Measurements from ENCODE around the gene TAP2. TPM values are rescaled to one million over a fixed set of nuclear protein-coding genes. Genes with fewer than 3 reads are reported as not detected.

The TAP2 gene
- total and polyA plus RNA-seq, 2 experiments from 2014 or later: 2.1 to 2.6 TPM

DNA sequence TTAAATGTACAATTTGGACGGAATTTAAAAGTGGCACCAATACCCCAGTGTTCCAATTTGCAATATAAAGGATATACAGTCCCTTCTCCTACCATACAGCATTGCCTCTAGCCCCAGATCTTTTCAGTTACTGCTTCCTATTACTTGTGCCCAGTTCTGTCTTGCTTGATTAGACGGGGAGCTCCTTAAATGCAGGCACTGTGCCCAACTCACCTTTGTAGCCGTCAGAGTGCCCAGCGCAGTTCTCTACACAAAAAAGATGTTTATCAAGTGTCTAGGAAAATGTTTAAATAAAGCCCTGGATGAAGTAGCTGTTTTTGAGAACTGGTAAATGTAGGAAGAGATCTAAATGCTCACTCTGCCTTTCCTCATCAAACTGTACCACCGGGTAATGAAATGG, 7.6 kb downstream of the TAP2 start:
- TF ChIP-seq, protein P1, sequence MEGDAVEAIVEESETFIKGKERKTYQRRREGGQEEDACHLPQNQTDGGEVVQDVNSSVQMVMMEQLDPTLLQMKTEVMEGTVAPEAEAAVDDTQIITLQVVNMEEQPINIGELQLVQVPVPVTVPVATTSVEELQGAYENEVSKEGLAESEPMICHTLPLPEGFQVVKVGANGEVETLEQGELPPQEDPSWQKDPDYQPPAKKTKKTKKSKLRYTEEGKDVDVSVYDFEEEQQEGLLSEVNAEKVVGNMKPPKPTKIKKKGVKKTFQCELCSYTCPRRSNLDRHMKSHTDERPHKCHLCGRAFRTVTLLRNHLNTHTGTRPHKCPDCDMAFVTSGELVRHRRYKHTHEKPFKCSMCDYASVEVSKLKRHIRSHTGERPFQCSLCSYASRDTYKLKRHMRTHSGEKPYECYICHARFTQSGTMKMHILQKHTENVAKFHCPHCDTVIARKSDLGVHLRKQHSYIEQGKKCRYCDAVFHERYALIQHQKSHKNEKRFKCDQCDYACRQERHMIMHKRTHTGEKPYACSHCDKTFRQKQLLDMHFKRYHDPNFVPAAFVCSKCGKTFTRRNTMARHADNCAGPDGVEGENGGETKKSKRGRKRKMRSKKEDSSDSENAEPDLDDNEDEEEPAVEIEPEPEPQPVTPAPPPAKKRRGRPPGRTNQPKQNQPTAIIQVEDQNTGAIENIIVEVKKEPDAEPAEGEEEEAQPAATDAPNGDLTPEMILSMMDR (IDR thresholded peaks at IDR 0.05; ENCODE audit: low read depth, low read length): no peak
- H3K36me3 ChIP-seq: no peaks in the 10 kb centered on the region
- H3K27me3 ChIP-seq: peaks cover 19% of the 10 kb centered on the region
- DNase-seq (ENCODE audit: low read depth in 1 of 2, low spot score in 1 of 2): no peak
- no peaks in the 10 kb centered on the region for H3K4me1 ChIP-seq (ENCODE audit: low read depth)
- H3K27ac ChIP-seq: no peak overlapping the region
- no peaks in the 10 kb centered on the region for H3K9me3 ChIP-seq (ENCODE audit: low read depth)
- no peak overlapping the region for H3K4me3 ChIP-seq

- Histone ChIP-seq H3K4me1 (ENCODE audit: low read depth) (no peaks in the 10 kb centered on the region), H3K36me3 (no peaks in the 10 kb centered on the region), H3K9me3 (ENCODE audit: low read depth) (no peaks in the 10 kb centered on the region), H3K27me3 (peaks cover 16% of the 10 kb centered on the region), H3K27ac (no peak overlapping the region), H3K4me3 (no peak overlapping the region)
- TF ChIP-seq, protein P1 (IDR thresholded peaks at IDR 0.05; ENCODE audit: low read depth, low read length): no peak
- DNase-seq (ENCODE audit: low read depth in 1 of 2, low spot score in 1 of 2): no peak
Measured at GRCh38 chr6:32830017-32830416, 8.5 kb downstream of the TAP2 start.

GRCh38 chr6:32829495-32829894, 9.0 kb downstream of the TAP2 start:
- H3K27me3 ChIP-seq: peaks cover 14% of the 10 kb centered on the region
- no peak for DNase-seq (ENCODE audit: low read depth in 1 of 2, low spot score in 1 of 2)

DNA sequence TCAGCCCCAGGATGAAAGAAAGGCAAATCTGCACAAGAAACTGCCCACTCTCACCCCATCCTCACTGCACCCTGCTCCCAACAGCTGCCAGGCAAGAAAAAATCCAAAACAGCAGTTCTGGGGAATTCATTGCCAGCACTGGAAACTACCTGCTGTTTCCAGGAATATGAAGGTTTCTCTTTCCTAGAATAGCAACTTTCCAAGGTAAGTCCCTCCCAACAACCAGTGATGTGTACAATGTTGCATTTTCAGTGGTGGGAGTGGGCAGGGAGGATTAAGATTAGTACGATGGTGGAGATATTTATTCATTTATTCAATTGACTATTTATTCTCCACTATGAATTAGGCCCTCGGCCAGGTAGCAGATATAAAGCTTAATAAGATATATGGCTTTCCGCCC, 11.5 kb downstream of the TAP2 start:
- Histone ChIP-seq H3K36me3 (no peaks in the 10 kb centered on the region), H3K27me3 (peaks cover 14% of the 10 kb centered on the region)

More at GRCh38 chr6:32829495-32829894, 9.0 kb downstream of the TAP2 start:
- Histone ChIP-seq H3K27ac (no peak overlapping the region), H3K9me3 (ENCODE audit: low read depth) (no peaks in the 10 kb centered on the region), H3K4me3 (no peak overlapping the region), H3K4me1 (ENCODE audit: low read depth) (no peaks in the 10 kb centered on the region), H3K36me3 (no peaks in the 10 kb centered on the region)
- TF ChIP-seq, protein P1 (IDR thresholded peaks at IDR 0.05; ENCODE audit: low read depth, low read length): no peak

DNA sequence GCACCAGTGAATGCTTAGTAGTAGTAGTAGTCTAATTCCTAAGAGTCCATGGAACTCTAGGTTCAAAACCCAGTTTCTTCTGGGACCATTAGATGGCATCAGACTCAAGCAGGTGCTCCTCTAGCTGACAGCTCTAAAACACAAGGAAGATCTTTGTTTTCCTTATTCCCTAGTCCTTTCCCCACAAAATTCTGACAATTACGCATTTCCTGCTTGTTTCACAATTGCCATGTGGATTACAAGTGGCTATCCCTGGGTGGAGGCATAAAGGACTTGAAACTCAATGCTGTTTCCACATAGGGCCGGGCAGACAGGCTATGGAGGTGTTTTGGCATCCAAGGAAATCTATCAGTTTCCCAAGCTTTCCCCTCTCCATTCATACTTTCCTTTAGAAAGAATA, 12.6 kb downstream of the TAP2 start:
- Histone ChIP-seq H3K27me3 (peaks cover 14% of the 10 kb centered on the region), H3K4me3 (no peak overlapping the region), H3K9me3 (ENCODE audit: low read depth) (no peaks in the 10 kb centered on the region), H3K27ac (no peak overlapping the region), H3K36me3 (no peaks in the 10 kb centered on the region), H3K4me1 (ENCODE audit: low read depth) (no peaks in the 10 kb centered on the region)
- TF ChIP-seq, protein P1 (IDR thresholded peaks at IDR 0.05; ENCODE audit: low read depth, low read length): peak; percentile 37
- DNase-seq (ENCODE audit: low read depth in 1 of 2, low spot score in 1 of 2): peak; percentile 22 to 81

More for the DNA sequence above, 11.5 kb downstream of the TAP2 start:
- Histone ChIP-seq H3K4me1 (ENCODE audit: low read depth) (no peaks in the 10 kb centered on the region), H3K4me3 (no peak overlapping the region), H3K27ac (no peak overlapping the region), H3K9me3 (ENCODE audit: low read depth) (no peaks in the 10 kb centered on the region)
- TF ChIP-seq, protein P1 (IDR thresholded peaks at IDR 0.05; ENCODE audit: low read depth, low read length): no peak
- no peak for DNase-seq (ENCODE audit: low read depth in 1 of 2, low spot score in 1 of 2)

- H3K4me1 ChIP-seq (ENCODE audit: low read depth): no peaks in the 10 kb centered on the region
- no peak overlapping the region for H3K4me3 ChIP-seq
- TF ChIP-seq, protein P1 (IDR thresholded peaks at IDR 0.05; ENCODE audit: low read depth, low read length): no peak
- H3K36me3 ChIP-seq: no peaks in the 10 kb centered on the region
- no peaks in the 10 kb centered on the region for H3K27me3 ChIP-seq
- DNase-seq (ENCODE audit: low read depth in 1 of 2, low spot score in 1 of 2): peak in 1 of 2 donors; percentile 56
- H3K27ac ChIP-seq: no peak overlapping the region
- no peaks in the 10 kb centered on the region for H3K9me3 ChIP-seq (ENCODE audit: low read depth)
Measured at GRCh38 chr6:32819729-32820128, 18.8 kb downstream of the TAP2 start.

Measured in cardiac muscle cell (in vitro differentiated cells and primary cell).